GM18951 (cell line): ENCODE data around the gene SALL1.

ENCODE experiments used
- POLR2A ChIP-seq: IDR thresholded peaks from 4 replicates; pipeline ENCODE4 v1.6.1; 2011; ENCODE audit warnings: mild to moderate bottlenecking; ENCODE audit not compliant: insufficient read length, insufficient read depth; ENCODE audit errors: extremely low read depth
- in situ Hi-C: fragments of 300-500 bp; cut with MboI; formaldehyde crosslinking; loops from one replicate; pipeline ENCODE4 v1.12.0; 2022; ENCODE audit warnings: low sequenced_read_pairs, mixed read lengths, inconsistent platforms; ENCODE audit not compliant: unreplicated experiment

The SALL1 gene

GRCh38 chr16:51131619-51132018 lies 19.5 kb downstream of the SALL1 start:
- in situ Hi-C loops = no loop called here

DNA sequence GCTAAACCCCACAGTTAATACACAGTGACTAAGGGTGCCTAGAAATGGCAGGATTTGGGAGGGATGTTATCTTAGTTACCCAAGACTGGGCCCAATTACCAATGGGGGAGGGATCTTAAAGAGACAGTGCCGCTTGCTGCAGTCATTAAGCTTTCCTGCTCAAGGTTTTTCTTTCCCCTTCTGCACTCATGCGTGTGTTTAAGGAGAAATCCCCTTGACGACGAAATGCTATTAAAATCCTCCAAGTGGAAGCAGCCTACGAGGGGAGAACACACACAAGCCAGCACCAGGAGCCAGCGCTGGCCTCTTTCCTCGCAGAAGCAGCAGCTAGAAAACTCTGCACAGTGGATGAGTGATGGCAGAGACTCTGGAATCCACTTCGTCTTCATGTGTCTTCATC lies 22.0 kb downstream of the SALL1 start:
- no peak for TF ChIP-seq POLR2A
- in situ Hi-C loops = no loop called here

More at GRCh38 chr16:51131619-51132018, 19.5 kb downstream of the SALL1 start:
- no peak for TF ChIP-seq POLR2A

- in situ Hi-C loops = no loop called here
- no peak for TF ChIP-seq POLR2A
Measured at GRCh38 chr16:51125992-51126391, 25.1 kb downstream of the SALL1 start.

DNA sequence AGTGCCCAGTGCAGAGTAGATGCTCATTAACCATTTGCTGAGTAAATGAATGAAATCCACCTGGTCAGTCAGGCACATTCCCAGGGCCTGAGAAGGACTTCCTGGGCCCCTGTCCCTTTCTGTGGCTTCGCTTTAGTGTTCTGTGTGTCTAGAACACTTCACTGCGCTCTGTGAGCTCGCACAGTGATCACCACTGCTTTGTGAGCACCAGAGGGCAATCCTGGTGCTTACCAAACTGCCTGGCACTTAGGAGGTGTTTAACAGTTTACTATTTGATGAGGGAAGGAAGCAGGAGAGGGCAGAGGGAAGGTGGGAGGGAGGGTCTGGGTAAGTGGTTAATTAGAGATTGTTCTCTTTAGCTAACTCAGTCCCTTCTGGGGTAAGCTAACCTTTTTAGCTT lies 26.2 kb downstream of the SALL1 start:
- TF ChIP-seq POLR2A = no peak
- in situ Hi-C loops = no loop called here

GRCh38 chr16:51121850-51122249 lies 29.2 kb downstream of the SALL1 start:
- in situ Hi-C loops = no loop called here
- TF ChIP-seq POLR2A = no peak

DNA sequence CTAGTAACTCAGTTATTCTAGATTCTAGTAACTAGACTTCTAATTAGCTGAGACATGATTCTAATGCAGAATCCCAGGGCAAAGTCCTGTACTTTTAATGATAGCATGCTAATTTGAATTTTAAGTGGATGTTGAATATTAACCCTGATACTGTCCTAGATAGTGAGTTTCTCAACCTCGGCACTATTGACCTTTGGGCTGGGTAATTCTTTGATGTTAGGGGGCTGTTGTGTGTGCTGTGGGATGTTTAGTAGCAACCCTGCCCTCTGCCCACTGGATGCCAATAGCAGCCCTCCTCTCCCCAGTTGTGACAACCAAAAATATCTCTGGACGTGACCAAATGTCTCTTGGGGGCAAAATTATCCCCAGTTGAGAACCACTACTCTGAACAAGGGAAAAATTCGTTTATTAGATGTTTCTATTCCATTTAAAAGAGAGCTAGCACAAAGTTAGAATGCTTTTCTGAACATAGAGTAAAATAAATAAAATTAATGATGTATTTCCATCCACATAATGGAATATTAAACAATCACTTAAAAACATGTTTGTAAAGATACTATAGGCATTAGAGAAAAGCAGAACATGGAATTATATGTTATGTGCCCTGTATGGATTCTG lies 30.2 kb downstream of the SALL1 start:
- in situ Hi-C loops = no loop called here

DNA sequence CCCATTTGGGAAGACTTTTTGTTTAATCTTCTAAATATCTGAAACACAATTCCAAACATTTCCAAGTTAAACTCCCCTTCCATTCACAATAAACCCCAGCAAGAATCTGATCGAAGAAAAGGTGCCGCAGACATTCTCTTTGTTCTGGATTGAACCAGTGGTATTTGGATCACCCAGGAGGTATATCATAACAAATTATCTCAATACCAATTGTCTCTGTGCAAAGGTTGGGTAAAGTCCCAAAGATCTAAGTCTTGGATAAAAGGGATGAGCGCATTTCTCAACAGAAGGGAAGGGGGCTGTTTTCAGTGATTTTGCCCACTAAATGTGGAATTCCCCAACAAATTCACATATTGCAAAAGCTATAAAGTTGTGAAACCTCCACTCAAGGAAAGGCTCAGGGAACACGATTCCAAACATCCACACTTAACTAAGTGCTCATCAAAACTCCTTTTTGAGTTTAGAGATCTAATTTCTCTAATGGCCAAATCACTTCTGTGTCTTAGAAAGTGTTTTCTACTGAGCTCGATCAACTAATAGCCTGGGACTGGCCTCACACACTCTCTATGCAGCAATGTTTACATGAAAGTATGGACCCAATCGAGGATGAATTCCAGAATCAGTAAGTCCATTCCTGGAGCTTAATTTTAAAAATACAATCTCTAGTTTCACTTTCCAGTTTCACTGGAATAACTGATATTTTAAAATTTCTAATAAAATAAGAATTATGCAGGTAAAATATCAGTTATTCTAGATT lies 30.9 kb downstream of the SALL1 start:
- TF ChIP-seq POLR2A = no peak
- in situ Hi-C loops = no loop called here

More for the DNA sequence above, 30.2 kb downstream of the SALL1 start:
- TF ChIP-seq POLR2A = no peak

DNA sequence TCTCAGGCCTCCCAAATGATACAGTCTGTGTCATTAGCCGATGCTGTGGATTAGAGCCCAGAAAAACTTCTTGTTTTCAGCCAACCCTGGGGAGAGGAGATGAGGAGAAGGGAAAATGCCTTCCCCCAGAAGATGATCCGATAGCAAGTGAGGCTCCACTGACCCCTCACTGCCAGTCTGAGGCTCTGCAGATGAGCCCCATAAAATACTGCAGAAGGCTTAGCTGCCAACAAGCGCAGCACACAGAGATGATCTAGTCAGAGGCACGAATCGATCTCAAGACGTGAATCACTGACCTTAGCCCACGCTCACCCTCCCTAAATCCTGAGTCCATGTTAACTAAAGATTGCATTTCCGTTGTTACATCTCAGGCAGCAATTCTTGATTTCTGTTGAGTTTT lies 31.5 kb downstream of the SALL1 start:
- no peak for TF ChIP-seq POLR2A
- in situ Hi-C loops = no loop called here

DNA sequence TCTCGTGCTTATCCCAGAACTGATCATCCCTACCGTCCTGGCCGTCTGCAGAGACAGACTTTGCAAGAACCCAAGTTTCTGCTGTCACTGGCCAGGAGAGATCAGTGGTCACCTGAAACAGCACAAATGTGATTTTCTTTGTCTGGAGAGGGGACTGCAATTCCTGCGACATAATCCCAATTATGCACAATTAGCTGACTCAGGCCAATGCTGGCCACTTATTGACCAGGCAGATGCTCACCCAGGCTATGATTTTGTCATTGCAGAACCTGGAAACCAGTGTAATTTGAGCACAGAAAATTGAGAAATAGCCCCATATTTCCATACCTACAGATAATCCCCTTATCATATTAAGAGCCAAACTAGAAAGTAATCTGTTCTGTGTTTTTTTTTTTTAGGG lies 34.7 kb downstream of the SALL1 start:
- TF ChIP-seq POLR2A = no peak
- in situ Hi-C loops = no loop called here

DNA sequence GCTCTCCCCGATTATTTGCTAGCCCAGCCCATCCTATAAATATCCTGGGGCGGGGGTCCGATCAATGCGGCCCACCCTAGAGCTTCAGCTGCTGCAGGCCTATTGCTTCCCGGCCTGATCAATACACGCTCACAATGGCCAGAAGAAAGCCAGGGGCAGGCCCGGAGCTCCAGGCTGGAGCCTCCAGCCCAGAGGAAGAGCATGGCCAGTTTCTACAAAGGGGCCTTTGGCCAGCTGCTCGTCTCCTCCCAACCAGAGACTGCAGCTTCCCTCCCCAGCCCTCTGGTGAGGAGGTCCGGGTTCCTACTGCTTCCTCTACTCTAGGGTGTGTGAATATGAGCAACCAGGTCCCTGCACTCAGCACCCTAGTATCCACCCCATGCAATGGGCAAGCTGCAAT lies 36.7 kb downstream of the SALL1 start:
- no peak for TF ChIP-seq POLR2A
- in situ Hi-C loops = no loop called here

DNA sequence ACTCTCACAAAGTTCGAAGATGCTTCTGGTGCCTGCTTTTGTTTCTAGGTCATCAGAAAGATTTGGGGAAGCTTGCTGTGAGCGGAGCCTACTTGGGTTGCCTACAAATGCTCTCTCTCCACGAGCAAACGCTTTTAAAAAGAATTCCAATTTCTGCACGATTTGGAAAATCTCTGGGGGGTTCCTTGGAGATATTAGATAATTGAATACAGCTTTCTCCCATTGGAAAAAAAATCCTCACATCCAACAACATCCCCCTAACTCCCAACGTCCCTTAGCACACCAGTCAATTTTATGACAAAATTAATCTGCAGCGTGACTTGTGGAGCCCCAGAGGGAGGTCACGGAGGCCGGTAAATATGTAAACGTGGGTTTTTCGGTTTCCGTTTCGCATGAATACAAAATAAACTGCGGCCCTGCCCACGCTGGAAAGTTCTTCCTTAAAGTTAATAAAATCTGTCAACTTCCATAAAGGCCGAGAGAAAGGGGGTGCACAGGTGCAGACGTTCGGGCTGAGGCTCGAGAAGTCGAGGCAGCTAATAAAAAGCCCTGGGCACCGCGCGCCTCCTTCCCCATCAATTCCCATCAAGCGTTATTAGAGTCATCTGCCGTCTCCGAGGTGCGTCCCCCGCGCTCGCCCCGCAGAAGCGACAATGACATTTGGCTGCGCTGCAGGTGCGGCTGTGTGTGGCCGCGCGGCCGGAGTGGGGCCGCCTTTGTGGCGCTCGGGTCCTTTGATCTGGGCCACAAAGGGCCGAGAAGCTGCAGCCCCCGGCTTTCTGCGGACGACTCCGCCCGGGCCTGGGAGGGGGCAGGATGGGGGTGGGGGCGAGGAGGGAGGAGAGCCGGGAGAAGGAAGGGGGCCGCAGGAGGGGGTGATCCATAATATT lies 37.6 kb downstream of the SALL1 start:
- no peak for TF ChIP-seq POLR2A
- in situ Hi-C loops = no loop called here

GRCh38 chr16:51112323-51112722 lies 38.7 kb downstream of the SALL1 start:
- in situ Hi-C loops = no loop called here
- no peak for TF ChIP-seq POLR2A

DNA sequence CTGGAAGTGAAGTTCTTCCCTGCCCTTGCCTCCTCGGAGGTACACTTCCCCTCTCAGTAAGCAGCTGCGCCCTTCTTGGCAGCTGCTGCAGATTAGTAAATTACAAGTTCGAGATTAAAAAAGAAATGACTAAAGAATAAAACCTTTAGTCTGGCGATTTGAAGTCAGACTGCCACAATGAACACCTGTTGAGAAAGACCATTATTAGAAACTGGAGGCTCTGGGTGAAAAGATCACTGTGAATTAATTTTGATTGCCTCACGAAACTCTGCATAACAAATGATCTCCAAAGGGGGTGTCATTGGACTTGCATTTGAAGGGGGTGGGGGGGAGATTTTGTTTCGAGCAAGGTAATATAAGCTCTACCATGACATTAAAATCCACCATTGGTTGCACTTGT lies 39.3 kb downstream of the SALL1 start:
- no peak for TF ChIP-seq POLR2A
- in situ Hi-C loops = no loop called here
